HG02943 (cell line): ENCODE results near the gene KIF2C.
"Not testable (repeated sequence)": the region's sequence is repeated elsewhere in the genome, so short reads cannot be mapped to it uniquely, and the experiment has no call there.

ENCODE experiments used
- ATAC-seq: cut with Tn5 transposase; IDR thresholded peaks from one replicate; pipeline ENCODE4 v1.9.1; 2021; ENCODE audit warnings: mild to moderate bottlenecking, low read depth, moderate library complexity; ENCODE audit not compliant: unreplicated experiment

KIF2C gene

GRCh38 chr1:44808938-44809917 is 69.6 kb downstream of the KIF2C start:
- ATAC-seq, result peak; percentile 46

GRCh38 chr1:44810101-44810761 is 70.6 kb downstream of the KIF2C start:
- no peak for ATAC-seq

- ATAC-seq, result not testable (repeated sequence)
Observed at GRCh38 chr1:44810762-44811105, 71.1 kb downstream of the KIF2C start.

GRCh38 chr1:44811234-44811633 is 71.6 kb downstream of the KIF2C start:
- ATAC-seq, result no peak

- ATAC-seq, result no peak
Observed at GRCh38 chr1:44812822-44813543, 73.3 kb downstream of the KIF2C start.

- not testable (repeated sequence) for ATAC-seq
Observed at GRCh38 chr1:44815926-44816325, 76.3 kb downstream of the KIF2C start.

- ATAC-seq, result no peak
Observed at GRCh38 chr1:44817307-44817706, 77.7 kb downstream of the KIF2C start.
